Measurements from ENCODE around the gene NEO1.

NEO1 gene

DNA sequence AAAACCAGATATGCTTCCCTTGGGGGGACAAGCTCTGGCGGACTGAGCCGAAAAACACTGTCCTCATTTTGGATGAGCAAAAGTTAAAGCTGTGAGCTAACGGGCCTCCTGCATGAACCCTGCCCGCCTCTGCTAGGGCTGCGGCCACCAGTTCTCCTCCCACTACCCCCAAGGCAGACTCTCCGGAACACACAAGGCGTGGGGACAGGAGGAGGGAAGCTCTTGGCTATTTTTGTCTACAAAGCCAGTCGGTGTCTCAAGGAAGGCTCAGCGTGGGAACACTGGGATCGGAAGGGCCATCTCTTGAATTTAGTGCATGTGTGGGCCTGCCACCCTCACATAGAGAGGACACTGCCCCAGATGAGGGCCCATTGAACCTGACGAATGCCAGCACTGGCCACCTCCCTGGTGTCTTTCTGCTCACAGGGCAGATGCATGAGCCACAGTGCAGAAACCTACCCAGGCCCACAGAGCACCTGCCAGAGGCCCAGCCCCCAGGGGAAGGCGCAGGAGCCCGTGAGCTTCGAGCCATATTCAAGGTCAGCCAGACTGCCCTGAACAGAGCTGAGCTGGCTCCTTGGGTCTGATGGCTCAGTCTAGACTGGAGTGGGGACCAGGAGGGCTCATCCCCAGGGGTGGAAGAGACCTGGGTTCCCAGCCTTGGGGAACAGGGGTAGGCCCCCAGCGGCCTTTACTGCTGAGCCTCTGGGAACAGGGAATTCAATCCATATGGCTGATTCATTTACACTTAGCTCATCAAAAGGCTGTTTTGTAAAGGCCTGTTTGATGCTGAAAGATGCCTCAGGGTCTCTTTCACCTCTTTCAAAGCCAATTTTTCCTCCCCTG is 278.2 kb downstream of the NEO1 start:
- Histone ChIP-seq H3K23ac (ENCODE audit: low read depth, low read length, poor library complexity) (no peak overlapping the region), H3K4me2 (ENCODE audit: insufficient read depth, low read length, poor library complexity, severe bottlenecking) (no peak overlapping the region), H2BK5ac (ENCODE audit: low read length) (no peak overlapping the region), H2BK12ac (ENCODE audit: low read length) (no peak overlapping the region), H2AFZ (ENCODE audit: low read length) (no peak overlapping the region), H3K4ac (ENCODE audit: low read length) (no peak overlapping the region), H3K4me1 (ENCODE audit: control insufficient read depth in 2 of 2, insufficient read depth in 1 of 2, low read depth in 1 of 2, low read length in 2 of 2) (peaks cover 2% of the 10 kb centered on the region in 2 donors), H3K4me3 (ENCODE audit: low read length in 2 of 2) (no peak overlapping the region), H3K9ac (ENCODE audit: low read depth, low read length, poor library complexity) (no peak overlapping the region), H2BK15ac (ENCODE audit: low read length) (no peak overlapping the region), H3K27me3 (ENCODE audit: control insufficient read depth in 3 of 3, insufficient read depth in 3 of 3, low read depth in 1 of 3, low read length in 3 of 3) (no peaks in the 10 kb centered on the region), H2BK120ac (ENCODE audit: low read depth, low read length) (no peak overlapping the region), H3K9me3 (replicated peaks in 1 of 2; ENCODE audit: control insufficient read depth in 2 of 2, insufficient read depth in 1 of 2, low read depth in 1 of 2, low read length in 2 of 2) (no peaks in the 10 kb centered on the region), H4K8ac (ENCODE audit: low read depth, low read length) (no peak overlapping the region), H3K36me3 (replicated peaks in 1 of 2; ENCODE audit: control insufficient read depth in 2 of 2, insufficient read depth in 2 of 2, low read length in 2 of 2) (no peaks in the 10 kb centered on the region), H2AK5ac (ENCODE audit: low read depth, low read length) (no peak overlapping the region), H3K18ac (ENCODE audit: low read length) (no peak overlapping the region), H3K14ac (ENCODE audit: low read length) (no peak overlapping the region), H4K91ac (ENCODE audit: low read depth, low read length, poor library complexity) (no peak overlapping the region), H3K79me1 (ENCODE audit: low read depth, low read length) (no peaks in the 10 kb centered on the region), H3K27ac (replicated peaks; ENCODE audit: low read length) (no peak overlapping the region)
- no peak for DNase-seq (ENCODE audit: low spot score)
- WGBS, 2 donors (ENCODE audit: extremely low coverage in 2 of 2, insufficient read length in 2 of 2, insufficient replicate concordance in 1 of 2): no CpG with 5 or more reads among the region's 15 CpGs

DNA sequence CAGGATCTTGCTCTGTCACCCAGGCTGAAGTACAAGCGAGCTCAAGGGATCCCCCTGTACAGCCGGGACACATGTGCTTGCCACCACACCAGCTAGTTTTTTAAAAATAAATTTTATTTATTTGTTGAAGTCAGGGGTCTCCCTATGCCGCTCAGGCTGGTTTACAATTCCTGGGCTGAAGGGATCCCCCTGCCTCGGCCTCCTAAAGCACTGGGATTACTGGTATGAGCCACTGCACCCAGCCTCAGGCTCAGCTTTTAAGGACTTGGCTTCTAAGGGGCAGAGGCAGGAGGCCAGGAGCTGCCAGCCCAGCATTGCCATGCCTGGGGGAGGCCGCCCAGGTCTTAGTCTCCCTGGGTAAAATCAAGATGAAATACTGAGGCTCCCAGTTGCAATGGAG is 279.2 kb downstream of the NEO1 start:
- Histone ChIP-seq H3K79me1 (ENCODE audit: low read depth, low read length) (no peaks in the 10 kb centered on the region), H3K4ac (ENCODE audit: low read length) (no peak overlapping the region), H3K4me1 (ENCODE audit: control insufficient read depth in 2 of 2, insufficient read depth in 1 of 2, low read depth in 1 of 2, low read length in 2 of 2) (peaks cover 0 to 2% of the 10 kb centered on the region in 2 donors), H2BK120ac (ENCODE audit: low read depth, low read length) (no peak overlapping the region), H4K8ac (ENCODE audit: low read depth, low read length) (no peak overlapping the region), H3K9me3 (replicated peaks in 1 of 2; ENCODE audit: control insufficient read depth in 2 of 2, insufficient read depth in 1 of 2, low read depth in 1 of 2, low read length in 2 of 2) (no peaks in the 10 kb centered on the region), H3K36me3 (replicated peaks in 1 of 2; ENCODE audit: control insufficient read depth in 2 of 2, insufficient read depth in 2 of 2, low read length in 2 of 2) (no peaks in the 10 kb centered on the region), H3K18ac (ENCODE audit: low read length) (no peak overlapping the region), H3K9ac (ENCODE audit: low read depth, low read length, poor library complexity) (no peak overlapping the region), H3K27ac (replicated peaks; ENCODE audit: low read length) (no peak overlapping the region), H3K14ac (ENCODE audit: low read length) (no peak overlapping the region), H2AFZ (ENCODE audit: low read length) (no peak overlapping the region), H2BK15ac (ENCODE audit: low read length) (no peak overlapping the region), H3K27me3 (ENCODE audit: control insufficient read depth in 3 of 3, insufficient read depth in 3 of 3, low read depth in 1 of 3, low read length in 3 of 3) (no peaks in the 10 kb centered on the region), H2AK5ac (ENCODE audit: low read depth, low read length) (no peak overlapping the region), H2BK5ac (ENCODE audit: low read length) (no peak overlapping the region), H3K4me2 (ENCODE audit: insufficient read depth, low read length, poor library complexity, severe bottlenecking) (no peak overlapping the region), H3K4me3 (ENCODE audit: low read length in 2 of 2) (no peak overlapping the region), H4K91ac (ENCODE audit: low read depth, low read length, poor library complexity) (no peak overlapping the region), H3K23ac (ENCODE audit: low read depth, low read length, poor library complexity) (no peak overlapping the region), H2BK12ac (ENCODE audit: low read length) (no peak overlapping the region)
- WGBS, 2 donors (ENCODE audit: extremely low coverage in 2 of 2, insufficient read length in 2 of 2, insufficient replicate concordance in 1 of 2): no CpG with 5 or more reads among the region's 5 CpGs
- DNase-seq (ENCODE audit: low spot score): no peak

DNA sequence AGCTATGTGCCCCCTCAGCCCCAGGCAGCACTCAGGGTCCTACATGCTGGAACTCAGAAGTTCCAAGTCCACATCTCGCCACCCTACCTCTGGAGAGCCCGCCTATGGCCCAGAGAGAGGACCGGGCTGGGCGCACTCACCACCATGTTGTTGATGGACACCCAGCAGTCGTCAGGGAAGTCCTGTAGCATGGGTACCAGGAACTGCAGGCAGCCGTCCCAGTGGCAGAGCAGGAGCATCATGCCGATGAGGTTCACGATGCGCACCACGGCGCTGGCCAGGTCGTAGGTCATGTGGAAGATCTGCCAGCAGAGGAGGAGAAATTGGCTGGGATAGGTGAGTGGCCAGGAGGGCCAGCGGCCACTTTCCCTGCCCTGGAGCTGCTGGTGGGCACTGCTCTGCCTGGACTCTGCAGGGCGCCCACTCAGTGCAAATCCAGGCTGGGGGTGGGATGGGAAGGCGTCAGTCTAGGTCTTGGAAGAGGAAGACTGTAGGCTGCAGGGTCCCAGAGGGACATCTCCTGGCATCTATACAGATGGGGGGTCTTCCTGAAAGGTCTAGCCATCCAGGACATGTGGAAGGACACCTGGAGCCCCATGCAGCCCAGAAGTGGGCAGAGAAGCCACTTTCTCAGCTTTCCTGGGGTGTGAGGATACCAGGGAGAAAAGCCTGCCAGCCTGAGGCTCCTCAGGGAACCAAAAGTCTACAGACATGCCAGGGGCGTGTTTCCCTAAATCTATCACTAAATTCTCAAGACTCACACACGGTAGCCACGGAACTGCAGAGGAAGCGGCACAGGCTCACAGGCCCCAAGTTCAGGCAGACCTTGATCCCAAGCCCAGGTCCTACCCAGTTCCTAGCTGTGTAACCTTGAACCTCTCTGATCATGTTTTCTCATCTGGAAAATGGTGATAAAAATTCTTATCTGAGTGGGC is 280.0 kb downstream of the NEO1 start:
- DNase-seq (ENCODE audit: low spot score): no peak
- H3K36me3 ChIP-seq (replicated peaks in 1 of 2; ENCODE audit: control insufficient read depth in 2 of 2, insufficient read depth in 2 of 2, low read length in 2 of 2): no peaks in the 10 kb centered on the region
- H3K9me3 ChIP-seq (replicated peaks in 1 of 2; ENCODE audit: control insufficient read depth in 2 of 2, insufficient read depth in 1 of 2, low read depth in 1 of 2, low read length in 2 of 2): no peaks in the 10 kb centered on the region
- H2AFZ ChIP-seq (ENCODE audit: low read length): no peak overlapping the region
- no peak overlapping the region for H2BK15ac ChIP-seq (ENCODE audit: low read length)
- no peak overlapping the region for H4K91ac ChIP-seq (ENCODE audit: low read depth, low read length, poor library complexity)
- no peak overlapping the region for H3K27ac ChIP-seq (replicated peaks; ENCODE audit: low read length)
- H2BK12ac ChIP-seq (ENCODE audit: low read length): no peak overlapping the region
- H2AK5ac ChIP-seq (ENCODE audit: low read depth, low read length): no peak overlapping the region
- peak overlapping the region in 1 of 2 donors; percentile 25 for H3K4me3 ChIP-seq (ENCODE audit: low read length in 2 of 2)
- no peak overlapping the region for H3K14ac ChIP-seq (ENCODE audit: low read length)
- H3K4me2 ChIP-seq (ENCODE audit: insufficient read depth, low read length, poor library complexity, severe bottlenecking): no peak overlapping the region
- H2BK5ac ChIP-seq (ENCODE audit: low read length): no peak overlapping the region
- H4K8ac ChIP-seq (ENCODE audit: low read depth, low read length): no peak overlapping the region
- no peak overlapping the region for H2BK120ac ChIP-seq (ENCODE audit: low read depth, low read length)
- no peak overlapping the region for H3K9ac ChIP-seq (ENCODE audit: low read depth, low read length, poor library complexity)
- peaks cover 0 to 2% of the 10 kb centered on the region in 2 donors for H3K4me1 ChIP-seq (ENCODE audit: control insufficient read depth in 2 of 2, insufficient read depth in 1 of 2, low read depth in 1 of 2, low read length in 2 of 2)
- peak overlapping the region; percentile 60 for H3K18ac ChIP-seq (ENCODE audit: low read length)
- H3K4ac ChIP-seq (ENCODE audit: low read length): no peak overlapping the region
- H3K23ac ChIP-seq (ENCODE audit: low read depth, low read length, poor library complexity): peak overlapping the region; percentile 40
- WGBS, 2 donors (ENCODE audit: extremely low coverage in 2 of 2, insufficient read length in 2 of 2, insufficient replicate concordance in 1 of 2): no CpG with 5 or more reads among the region's 19 CpGs
- no peaks in the 10 kb centered on the region for H3K79me1 ChIP-seq (ENCODE audit: low read depth, low read length)
- no peaks in the 10 kb centered on the region for H3K27me3 ChIP-seq (ENCODE audit: control insufficient read depth in 3 of 3, insufficient read depth in 3 of 3, low read depth in 1 of 3, low read length in 3 of 3)

GRCh38 chr15:73333001-73333400 is 280.7 kb downstream of the NEO1 start:
- Histone ChIP-seq H2BK5ac (ENCODE audit: low read length) (no peak overlapping the region), H2AK5ac (ENCODE audit: low read depth, low read length) (no peak overlapping the region), H2BK12ac (ENCODE audit: low read length) (no peak overlapping the region), H3K9me3 (replicated peaks in 1 of 2; ENCODE audit: control insufficient read depth in 2 of 2, insufficient read depth in 1 of 2, low read depth in 1 of 2, low read length in 2 of 2) (no peaks in the 10 kb centered on the region), H3K4ac (ENCODE audit: low read length) (no peak overlapping the region), H3K4me2 (ENCODE audit: insufficient read depth, low read length, poor library complexity, severe bottlenecking) (no peak overlapping the region), H3K4me1 (ENCODE audit: control insufficient read depth in 2 of 2, insufficient read depth in 1 of 2, low read depth in 1 of 2, low read length in 2 of 2) (peaks cover 0 to 2% of the 10 kb centered on the region in 2 donors), H3K27me3 (ENCODE audit: control insufficient read depth in 3 of 3, insufficient read depth in 3 of 3, low read depth in 1 of 3, low read length in 3 of 3) (no peaks in the 10 kb centered on the region), H2AFZ (ENCODE audit: low read length) (no peak overlapping the region), H3K79me1 (ENCODE audit: low read depth, low read length) (no peaks in the 10 kb centered on the region), H4K91ac (ENCODE audit: low read depth, low read length, poor library complexity) (no peak overlapping the region), H3K18ac (ENCODE audit: low read length) (no peak overlapping the region), H2BK15ac (ENCODE audit: low read length) (no peak overlapping the region), H3K14ac (ENCODE audit: low read length) (no peak overlapping the region), H4K8ac (ENCODE audit: low read depth, low read length) (no peak overlapping the region), H3K9ac (ENCODE audit: low read depth, low read length, poor library complexity) (no peak overlapping the region), H3K4me3 (ENCODE audit: low read length in 2 of 2) (no peak overlapping the region), H3K23ac (ENCODE audit: low read depth, low read length, poor library complexity) (no peak overlapping the region), H3K27ac (replicated peaks; ENCODE audit: low read length) (no peak overlapping the region), H3K36me3 (replicated peaks in 1 of 2; ENCODE audit: control insufficient read depth in 2 of 2, insufficient read depth in 2 of 2, low read length in 2 of 2) (no peaks in the 10 kb centered on the region), H2BK120ac (ENCODE audit: low read depth, low read length) (no peak overlapping the region)
- no peak for DNase-seq (ENCODE audit: low spot score)
- no CpG with 5 or more reads among the region's 2 CpGs for WGBS, 2 donors (ENCODE audit: extremely low coverage in 2 of 2, insufficient read length in 2 of 2, insufficient replicate concordance in 1 of 2)
